ENCODE data around the gene FER.

DNA sequence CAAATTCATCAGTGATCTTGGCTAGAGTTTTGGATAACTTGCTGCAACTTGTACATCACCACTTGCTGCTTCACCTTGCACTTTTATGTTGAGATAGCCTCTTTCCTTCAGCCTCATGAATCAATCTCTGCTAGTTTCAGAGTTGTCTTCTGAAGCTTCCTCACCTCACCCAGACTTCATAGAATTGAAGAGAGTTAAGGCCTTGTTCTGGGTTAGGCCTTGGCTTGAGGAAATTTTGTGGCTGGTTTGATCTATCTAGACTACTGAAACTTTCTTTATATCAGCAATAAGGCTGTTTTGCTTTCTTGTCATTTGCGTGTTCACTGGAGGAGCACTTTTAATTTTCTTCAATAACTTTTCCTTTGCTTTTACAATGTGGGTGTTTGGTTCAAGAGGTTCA, 12.8 kb downstream of the FER start:
- TF ChIP-seq, protein P1, sequence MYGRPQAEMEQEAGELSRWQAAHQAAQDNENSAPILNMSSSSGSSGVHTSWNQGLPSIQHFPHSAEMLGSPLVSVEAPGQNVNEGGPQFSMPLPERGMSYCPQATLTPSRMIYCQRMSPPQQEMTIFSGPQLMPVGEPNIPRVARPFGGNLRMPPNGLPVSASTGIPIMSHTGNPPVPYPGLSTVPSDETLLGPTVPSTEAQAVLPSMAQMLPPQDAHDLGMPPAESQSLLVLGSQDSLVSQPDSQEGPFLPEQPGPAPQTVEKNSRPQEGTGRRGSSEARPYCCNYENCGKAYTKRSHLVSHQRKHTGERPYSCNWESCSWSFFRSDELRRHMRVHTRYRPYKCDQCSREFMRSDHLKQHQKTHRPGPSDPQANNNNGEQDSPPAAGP (tag by site-specific recombination; IDR thresholded peaks at IDR 0.05): no peak
- TF ChIP-seq, protein P2, sequence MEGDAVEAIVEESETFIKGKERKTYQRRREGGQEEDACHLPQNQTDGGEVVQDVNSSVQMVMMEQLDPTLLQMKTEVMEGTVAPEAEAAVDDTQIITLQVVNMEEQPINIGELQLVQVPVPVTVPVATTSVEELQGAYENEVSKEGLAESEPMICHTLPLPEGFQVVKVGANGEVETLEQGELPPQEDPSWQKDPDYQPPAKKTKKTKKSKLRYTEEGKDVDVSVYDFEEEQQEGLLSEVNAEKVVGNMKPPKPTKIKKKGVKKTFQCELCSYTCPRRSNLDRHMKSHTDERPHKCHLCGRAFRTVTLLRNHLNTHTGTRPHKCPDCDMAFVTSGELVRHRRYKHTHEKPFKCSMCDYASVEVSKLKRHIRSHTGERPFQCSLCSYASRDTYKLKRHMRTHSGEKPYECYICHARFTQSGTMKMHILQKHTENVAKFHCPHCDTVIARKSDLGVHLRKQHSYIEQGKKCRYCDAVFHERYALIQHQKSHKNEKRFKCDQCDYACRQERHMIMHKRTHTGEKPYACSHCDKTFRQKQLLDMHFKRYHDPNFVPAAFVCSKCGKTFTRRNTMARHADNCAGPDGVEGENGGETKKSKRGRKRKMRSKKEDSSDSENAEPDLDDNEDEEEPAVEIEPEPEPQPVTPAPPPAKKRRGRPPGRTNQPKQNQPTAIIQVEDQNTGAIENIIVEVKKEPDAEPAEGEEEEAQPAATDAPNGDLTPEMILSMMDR (tag by site-specific recombination; IDR thresholded peaks at IDR 0.05): no peak
- TF ChIP-seq ZSCAN16 (tag by site-specific recombination; IDR thresholded peaks at IDR 0.05) (no peak), ZSCAN30 (tag by site-specific recombination; IDR thresholded peaks at IDR 0.05) (no peak), ZNF37A (tag by site-specific recombination; IDR thresholded peaks at IDR 0.05) (no peak)
